GM23338 (cell line): ENCODE data around the gene RIOX2. TPM values are rescaled to one million over a fixed set of nuclear protein-coding genes. Genes with fewer than 3 reads are reported as not detected.

Experiments used
- ATAC-seq: fragments of 200-7000 bp; cut with Tn5 transposase; 3 replicates; pipeline ENCODE4 v1.9.1; 2020
- DNase-seq: peaks from one replicate; pipeline ENCODE4 v3.0.0-alpha.2; 2015; ENCODE audit warnings: low spot score
- H2AFZ ChIP-seq: fragments of 200-600 bp; sonication (generic); 2 replicates; pipeline ENCODE4 v1.8.0; 2016; ENCODE audit warnings: antibody characterized with exemption, mild to moderate bottlenecking, moderate library complexity
- H3F3A ChIP-seq: fragments of 200-600 bp; sonication (generic); replicated peaks from 2 replicates; pipeline ENCODE4 v1.8.0; 2017; ENCODE audit warnings: antibody characterized with exemption, mixed run types, low read depth
- H3K27ac ChIP-seq: fragments of 200-600 bp; sonication (generic); 2 replicates; pipeline ENCODE4 v1.6.1; 2016; ENCODE audit warnings: low read depth
- H3K27me3 ChIP-seq: fragments of 200-600 bp; sonication (generic); 2 replicates; pipeline ENCODE4 v1.8.0; 2016; ENCODE audit warnings: mild to moderate bottlenecking, mixed run types, moderate library complexity; ENCODE audit not compliant: insufficient read depth
- H3K36me3 ChIP-seq: fragments of 200-600 bp; sonication (generic); 2 replicates; pipeline ENCODE4 v1.8.0; 2016; ENCODE audit warnings: mild to moderate bottlenecking; ENCODE audit not compliant: insufficient read depth
- H3K4me1 ChIP-seq: fragments of 200-600 bp; sonication (generic); 2 replicates; pipeline ENCODE4 v1.8.0; 2016; ENCODE audit warnings: mild to moderate bottlenecking, moderate library complexity; ENCODE audit not compliant: insufficient read depth
- H3K4me2 ChIP-seq: fragments of 200-600 bp; sonication (generic); 2 replicates; pipeline ENCODE4 v1.7.1; 2017; ENCODE audit warnings: mixed run types
- H3K4me3 ChIP-seq: fragments of 200-600 bp; sonication (generic); 2 replicates; pipeline ENCODE4 v1.6.1; 2016; ENCODE audit warnings: mixed run types
- H3K79me2 ChIP-seq: fragments of 200-600 bp; sonication (generic); replicated peaks from 2 replicates; pipeline ENCODE4 v1.8.0; 2017; ENCODE audit warnings: mild to moderate bottlenecking; ENCODE audit not compliant: insufficient read depth
- H3K9me2 ChIP-seq: fragments of 200-600 bp; sonication (generic); 2 replicates; pipeline ENCODE4 v1.8.0; 2017; ENCODE audit not compliant: insufficient read depth
- H4K20me1 ChIP-seq: fragments of 200-600 bp; sonication (generic); replicated peaks from 2 replicates; pipeline ENCODE4 v1.8.0; 2017; ENCODE audit warnings: mild to moderate bottlenecking; ENCODE audit not compliant: insufficient read depth
- H3K27ac Mint-ChIP-seq: 2 replicates; pipeline ENCODE4 v1.8.0; 2020; ENCODE audit warnings: inconsistent platforms, mild to moderate bottlenecking, moderate library complexity, mixed read lengths
- H3K27me3 Mint-ChIP-seq: 3 replicates; pipeline ENCODE4 v1.8.0; 2022; ENCODE audit warnings: low read depth, mild to moderate bottlenecking, moderate library complexity, mixed read lengths, inconsistent platforms; ENCODE audit not compliant: insufficient read depth, poor library complexity
- H3K36me3 Mint-ChIP-seq: 3 replicates; pipeline ENCODE4 v1.8.0; 2021; ENCODE audit warnings: low read depth, mild to moderate bottlenecking, inconsistent platforms, moderate library complexity, mixed read lengths
- H3K4me1 Mint-ChIP-seq: 3 replicates; pipeline ENCODE4 v1.8.0; 2020; ENCODE audit warnings: mild to moderate bottlenecking, inconsistent platforms, mixed read lengths
- H3K4me3 Mint-ChIP-seq: 3 replicates; pipeline ENCODE4 v1.8.0; 2021; ENCODE audit warnings: moderate library complexity, mild to moderate bottlenecking, inconsistent platforms, mixed read lengths
- H3K9me3 Mint-ChIP-seq: 3 replicates; pipeline ENCODE4 v1.8.0; 2020; ENCODE audit warnings: moderate library complexity, mild to moderate bottlenecking, inconsistent platforms, mixed read lengths
- CREB1 ChIP-seq: fragments of 250-450 bp; sonication (Bioruptor Pico); IDR thresholded peaks from 2 replicates; pipeline ENCODE4 v1.5.0; 2020; ENCODE audit warnings: low read depth, mild to moderate bottlenecking, moderate library complexity
- CTCF ChIP-seq, 2 experiments: fragments of 200-600 bp in 1 of 2; sonication (generic) in 1 of 2; conservative IDR thresholded peaks; 2 replicates each; pipeline versions ENCODE4 v1.5.1 to v1.6.1; 2016 to 2017; ENCODE audit warnings: antibody characterized with exemption in 2 of 2, low read depth in 2 of 2, mild to moderate bottlenecking in 2 of 2, moderate library complexity in 1 of 2
- EZH2 ChIP-seq: fragments of 200-600 bp; sonication (generic); IDR thresholded peaks from one replicate; pipeline ENCODE4 v1.8.0; 2017; ENCODE audit warnings: antibody characterized with exemption, mild to moderate bottlenecking, low read depth; ENCODE audit not compliant: unreplicated experiment
- EZH2phosphoT487 ChIP-seq: fragments of 200-600 bp; sonication (generic); IDR thresholded peaks from one replicate; pipeline ENCODE4 v1.8.1; 2018; ENCODE audit warnings: antibody characterized with exemption; ENCODE audit not compliant: unreplicated experiment
- JUNB ChIP-seq: IDR thresholded peaks from one replicate; pipeline ENCODE4 v1.6.1; 2016; ENCODE audit warnings: antibody characterized with exemption; ENCODE audit not compliant: unreplicated experiment
- NANOG ChIP-seq: IDR thresholded peaks from 2 replicates; pipeline ENCODE4 v1.6.1; 2016; ENCODE audit warnings: antibody characterized with exemption, borderline replicate concordance
- POLR2AphosphoS5 ChIP-seq: IDR thresholded peaks from 2 replicates; pipeline ENCODE4 v1.6.1; 2016; ENCODE audit warnings: antibody characterized with exemption, low read depth
- REST ChIP-seq: IDR thresholded peaks from one replicate; pipeline ENCODE4 v1.6.1; 2018; ENCODE audit warnings: antibody characterized with exemption; ENCODE audit not compliant: unreplicated experiment
- STAT1 ChIP-seq: IDR thresholded peaks from one replicate; pipeline ENCODE4 v1.6.1; 2016; ENCODE audit warnings: antibody characterized with exemption; ENCODE audit not compliant: unreplicated experiment
- ZNF114 ChIP-seq: fragments of 250-450 bp; sonication (Bioruptor Pico); IDR thresholded peaks from 2 replicates; pipeline ENCODE4 v1.5.0; 2020; ENCODE audit warnings: mild to moderate bottlenecking, moderate library complexity
- ZNF331 ChIP-seq: fragments of 250-450 bp; sonication (Bioruptor Pico); IDR thresholded peaks from 2 replicates; pipeline ENCODE4 v1.5.0; 2020; ENCODE audit warnings: low read depth, mild to moderate bottlenecking, moderate library complexity
- ZNF462 ChIP-seq: fragments of 250-450 bp; sonication (Bioruptor Pico); IDR thresholded peaks from 2 replicates; pipeline ENCODE4 v1.5.0; 2020; ENCODE audit warnings: mild to moderate bottlenecking, moderate library complexity
- polyA plus RNA-seq: library from polyadenylated mRNA; unstranded; fragments of >200 nt; fragmentation: Nextera tagmentation; extraction: Ambion mirVana; gene quantifications from 2 replicates; pipeline ENCODE4 v1.2.1, GENCODE V29; 2016
- total RNA-seq: library from RNA; depleted of rRNA; stranded (reverse); fragments of >200 nt; shearing (Covaris generic); gene quantifications from 2 replicates; pipeline ENCODE4 v1.2.3, GENCODE V29; 2014
- TF ChIP-seq, protein P1 (sequence below): IDR thresholded peaks from 2 replicates; pipeline ENCODE4 v1.6.1; 2016; ENCODE audit warnings: antibody characterized with exemption

Gene RIOX2
- total and polyA plus RNA-seq, 2 experiments from 2014 or later = 9.0 to 10.7 TPM

GRCh38 chr3:97974996-97975395 lies 2.8 kb upstream of the RIOX2 start:
- Histone ChIP-seq H3K4me1 (peaks cover 6% of the 10 kb centered on the region), H3K27me3 (peaks cover 14% of the 10 kb centered on the region), H3K36me3 (no peaks in the 10 kb centered on the region), H3K79me2 (no peaks in the 10 kb centered on the region; the same call in 1 of the 2 replicates), H3K9me2 (0 out of 2 replicates have a peak, but pooled peaks cover 3% of the 10 kb centered on the region), H3K4me3 (no peak overlapping the region), H3K4me2 (no peak overlapping the region), H2AFZ (no peak overlapping the region), H4K20me1 (no peaks in the 10 kb centered on the region; the same call in 1 of the 2 replicates), H3K27ac (no peak overlapping the region), H3F3A (no peaks in the 10 kb centered on the region)
- Mint-ChIP-seq H3K4me1 (peaks cover 20% of the 10 kb centered on the region), H3K4me3 (no peak overlapping the region), H3K36me3 (no peaks in the 10 kb centered on the region), H3K9me3 (no peaks in the 10 kb centered on the region), H3K27ac (no peak overlapping the region), H3K27me3 (peaks cover 18% of the 10 kb centered on the region)
- DNase-seq (no peak), ATAC-seq (no peak)
- TF ChIP-seq ZNF114 (CRISPR knock-in tag) (no peak), ZNF331 (CRISPR knock-in tag) (no peak), JUNB (no peak), EZH2phosphoT487 (no peak), REST (no peak), ZNF462 (CRISPR knock-in tag) (no peak), EZH2 (no peak), POLR2AphosphoS5 (no peak), NANOG (no peak), STAT1 (no peak), CREB1 (no peak), CTCF (conservative IDR thresholded peaks at IDR 0.05; ENCODE audit: low read depth in 2 of 2) (no peak)
- TF ChIP-seq, protein P1, sequence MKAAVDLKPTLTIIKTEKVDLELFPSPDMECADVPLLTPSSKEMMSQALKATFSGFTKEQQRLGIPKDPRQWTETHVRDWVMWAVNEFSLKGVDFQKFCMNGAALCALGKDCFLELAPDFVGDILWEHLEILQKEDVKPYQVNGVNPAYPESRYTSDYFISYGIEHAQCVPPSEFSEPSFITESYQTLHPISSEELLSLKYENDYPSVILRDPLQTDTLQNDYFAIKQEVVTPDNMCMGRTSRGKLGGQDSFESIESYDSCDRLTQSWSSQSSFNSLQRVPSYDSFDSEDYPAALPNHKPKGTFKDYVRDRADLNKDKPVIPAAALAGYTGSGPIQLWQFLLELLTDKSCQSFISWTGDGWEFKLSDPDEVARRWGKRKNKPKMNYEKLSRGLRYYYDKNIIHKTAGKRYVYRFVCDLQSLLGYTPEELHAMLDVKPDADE = no peak
